Endodermal cell (in vitro differentiated cells): ENCODE data around the gene FAXC. TPM values are rescaled to one million over a fixed set of nuclear protein-coding genes. Genes with fewer than 3 reads are reported as not detected.

Experiments
- DNase-seq: peaks from one replicate; pipeline ENCODE4 v3.0.0-alpha.2; 2017
- H3K27ac ChIP-seq: 2 replicates; pipeline ENCODE4 v1.5.1; 2013; ENCODE audit warnings: mild to moderate bottlenecking, low read depth, low read length, moderate library complexity
- H3K27me3 ChIP-seq: 2 replicates; pipeline ENCODE4 v1.6.1; 2013; ENCODE audit warnings: mild to moderate bottlenecking, low read length, moderate library complexity; ENCODE audit not compliant: insufficient read depth, control insufficient read depth, poor library complexity, severe bottlenecking
- H3K36me3 ChIP-seq: 2 replicates; pipeline ENCODE4 v1.7.0; 2013; ENCODE audit warnings: mild to moderate bottlenecking, low read length, moderate library complexity; ENCODE audit not compliant: control insufficient read depth, insufficient read depth
- H3K4me1 ChIP-seq: one replicate; pipeline ENCODE4 v1.7.0; 2013; ENCODE audit warnings: low read length; ENCODE audit not compliant: control insufficient read depth, insufficient read depth
- H3K4me3 ChIP-seq: 2 replicates; pipeline ENCODE4 v1.5.1; 2013; ENCODE audit warnings: mild to moderate bottlenecking, low read length, moderate library complexity
- H3K9ac ChIP-seq: 2 replicates; pipeline ENCODE4 v1.6.1; 2013; ENCODE audit warnings: mild to moderate bottlenecking, low read length, moderate library complexity; ENCODE audit not compliant: poor library complexity, severe bottlenecking; ENCODE audit errors: extremely low read depth
- H3K9me3 ChIP-seq: 2 replicates; pipeline ENCODE4 v1.6.1; 2013; ENCODE audit warnings: mild to moderate bottlenecking, low read length, moderate library complexity; ENCODE audit not compliant: control insufficient read depth
- H3K27ac Mint-ChIP-seq: 2 replicates; pipeline ENCODE4 v1.8.0; 2020; ENCODE audit warnings: mixed read lengths
- H3K27me3 Mint-ChIP-seq: 2 replicates; pipeline ENCODE4 v1.8.0; 2021; ENCODE audit warnings: mild to moderate bottlenecking, mixed read lengths; ENCODE audit not compliant: insufficient read depth
- H3K36me3 Mint-ChIP-seq: 2 replicates; pipeline ENCODE4 v1.8.0; 2020; ENCODE audit warnings: low read depth, mixed read lengths
- H3K4me1 Mint-ChIP-seq: 2 replicates; pipeline ENCODE4 v1.8.0; 2020; ENCODE audit warnings: mixed read lengths
- H3K4me3 Mint-ChIP-seq: 2 replicates; pipeline ENCODE4 v1.8.0; 2020; ENCODE audit warnings: mild to moderate bottlenecking, moderate library complexity, mixed read lengths
- H3K9me3 Mint-ChIP-seq: 2 replicates; pipeline ENCODE4 v1.8.0; 2020; ENCODE audit warnings: mild to moderate bottlenecking, mixed read lengths
- WGBS, 2 experiments: methylation state at CpG; one replicate each; pipeline versions ENCODE4 v1.1.5 to v1.1.7; 2013; ENCODE audit warnings: missing lambda C conversion rate in 2 of 2, mixed read lengths in 1 of 2; ENCODE audit not compliant: insufficient coverage in 1 of 2, insufficient read length in 1 of 2; 5-methylcytosine and 5-hydroxymethylcytosine counted together
- total RNA-seq, 2 donors: library from RNA; stranded (reverse); fragmentation: NEBNext Ultra II Directional in 1 of 2; extraction: Animal tissue kit (Norgen Biotek cat#: 25700) in 1 of 2; gene quantifications; 2 replicates in 1 of 2; 3 replicates in 1 of 2; pipeline ENCODE4 v1.2.1, GENCODE V29; 2021
- TF ChIP-seq, protein P1 (sequence below): fragments of 200-600 bp; sonication (generic); conservative IDR thresholded peaks from 2 replicates; pipeline ENCODE4 v1.5.0; 2021; ENCODE audit warnings: antibody characterized with exemption, mild to moderate bottlenecking

Gene FAXC
- total RNA-seq, 2 donors from 2014 or later: 8.8 to 19.5 TPM

GRCh38 chr6:99330159-99330558 lies 19.3 kb downstream of the FAXC start:
- no peak overlapping the region for H3K27ac Mint-ChIP-seq
- no peak overlapping the region for H3K9ac ChIP-seq
- H3K27me3 Mint-ChIP-seq: no peaks in the 10 kb centered on the region
- peak; percentile 76 for DNase-seq
- H3K4me3 Mint-ChIP-seq: no peak overlapping the region
- H3K9me3 ChIP-seq: no peaks in the 10 kb centered on the region
- no peaks in the 10 kb centered on the region for H3K4me1 ChIP-seq
- H3K9me3 Mint-ChIP-seq: no peaks in the 10 kb centered on the region
- H3K27me3 ChIP-seq: no peaks in the 10 kb centered on the region
- peaks cover 14% of the 10 kb centered on the region for H3K36me3 ChIP-seq
- 30% methylated on average over 2 of the region's 2 CpGs; no CpG with 5 or more reads in 1 of the 2 experiments for WGBS, 2 experiments
- TF ChIP-seq, protein P1, sequence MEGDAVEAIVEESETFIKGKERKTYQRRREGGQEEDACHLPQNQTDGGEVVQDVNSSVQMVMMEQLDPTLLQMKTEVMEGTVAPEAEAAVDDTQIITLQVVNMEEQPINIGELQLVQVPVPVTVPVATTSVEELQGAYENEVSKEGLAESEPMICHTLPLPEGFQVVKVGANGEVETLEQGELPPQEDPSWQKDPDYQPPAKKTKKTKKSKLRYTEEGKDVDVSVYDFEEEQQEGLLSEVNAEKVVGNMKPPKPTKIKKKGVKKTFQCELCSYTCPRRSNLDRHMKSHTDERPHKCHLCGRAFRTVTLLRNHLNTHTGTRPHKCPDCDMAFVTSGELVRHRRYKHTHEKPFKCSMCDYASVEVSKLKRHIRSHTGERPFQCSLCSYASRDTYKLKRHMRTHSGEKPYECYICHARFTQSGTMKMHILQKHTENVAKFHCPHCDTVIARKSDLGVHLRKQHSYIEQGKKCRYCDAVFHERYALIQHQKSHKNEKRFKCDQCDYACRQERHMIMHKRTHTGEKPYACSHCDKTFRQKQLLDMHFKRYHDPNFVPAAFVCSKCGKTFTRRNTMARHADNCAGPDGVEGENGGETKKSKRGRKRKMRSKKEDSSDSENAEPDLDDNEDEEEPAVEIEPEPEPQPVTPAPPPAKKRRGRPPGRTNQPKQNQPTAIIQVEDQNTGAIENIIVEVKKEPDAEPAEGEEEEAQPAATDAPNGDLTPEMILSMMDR: peak; percentile 90
- H3K27ac ChIP-seq: no peak overlapping the region
- H3K36me3 Mint-ChIP-seq: no peaks in the 10 kb centered on the region
- no peak overlapping the region for H3K4me3 ChIP-seq
- peaks cover 5% of the 10 kb centered on the region for H3K4me1 Mint-ChIP-seq

DNA sequence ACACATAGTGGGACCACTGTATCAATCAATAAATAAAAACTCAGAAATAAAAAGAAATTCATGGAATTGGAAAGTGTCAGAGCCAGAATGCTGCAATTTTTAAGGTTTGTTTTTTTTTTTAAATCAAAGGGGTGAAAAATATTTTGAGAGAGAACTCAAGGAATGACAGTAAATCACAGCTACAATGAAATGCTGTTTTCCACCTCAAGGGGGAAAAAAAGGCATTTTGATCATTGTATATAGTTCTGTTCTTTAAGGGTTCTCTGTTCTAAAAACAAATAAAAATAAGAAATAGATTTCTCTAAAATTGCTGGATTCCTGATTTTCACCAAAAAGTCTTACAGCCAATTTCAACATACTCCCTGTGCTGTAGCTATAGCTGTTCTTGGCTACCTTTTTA lies 24.5 kb downstream of the FAXC start:
- Histone ChIP-seq H3K36me3 (peaks cover 31% of the 10 kb centered on the region), H3K27ac (no peak overlapping the region), H3K4me1 (no peaks in the 10 kb centered on the region), H3K9ac (no peak overlapping the region), H3K9me3 (no peaks in the 10 kb centered on the region), H3K27me3 (no peaks in the 10 kb centered on the region), H3K4me3 (no peak overlapping the region)
- TF ChIP-seq, protein P1: peak; percentile 51
- Mint-ChIP-seq H3K4me3 (no peak overlapping the region), H3K36me3 (peaks cover 4% of the 10 kb centered on the region), H3K27ac (no peak overlapping the region), H3K9me3 (no peaks in the 10 kb centered on the region), H3K27me3 (no peaks in the 10 kb centered on the region), H3K4me1 (peaks cover 5% of the 10 kb centered on the region)
- DNase-seq: no peak

DNA sequence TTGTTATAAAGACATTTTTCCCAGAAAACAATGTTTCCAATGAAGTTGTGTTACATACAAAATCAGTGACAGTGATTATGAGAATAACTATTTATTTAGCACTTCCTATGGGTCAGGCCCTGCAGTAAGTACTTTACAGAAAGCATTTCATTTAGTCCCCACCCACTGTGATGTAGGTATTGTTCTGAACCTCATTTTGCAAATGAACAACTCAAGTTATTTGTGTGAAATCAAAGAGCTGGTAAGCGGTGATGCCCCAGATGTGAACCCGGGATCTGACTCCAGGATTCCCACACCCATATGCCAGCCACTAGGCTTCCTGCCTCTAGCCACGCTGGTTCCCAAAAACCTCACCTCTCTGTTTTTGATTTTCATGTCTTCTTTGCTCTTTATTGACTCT lies 30.9 kb downstream of the FAXC start:
- peaks cover 13% of the 10 kb centered on the region for H3K36me3 ChIP-seq
- Mint-ChIP-seq H3K9me3 (no peaks in the 10 kb centered on the region), H3K4me3 (no peak overlapping the region), H3K36me3 (peaks cover 7% of the 10 kb centered on the region), H3K4me1 (peaks cover 8% of the 10 kb centered on the region), H3K27ac (no peak overlapping the region), H3K27me3 (no peaks in the 10 kb centered on the region)
- no peak overlapping the region for H3K9ac ChIP-seq
- no peak overlapping the region for H3K27ac ChIP-seq
- no peak for DNase-seq
- WGBS, 2 experiments: 80 to 95% methylated on average over 2 to 3 of the region's 3 CpGs
- TF ChIP-seq, protein P1: no peak
- H3K4me1 ChIP-seq: no peaks in the 10 kb centered on the region
- H3K27me3 ChIP-seq: no peaks in the 10 kb centered on the region
- no peaks in the 10 kb centered on the region for H3K9me3 ChIP-seq
- H3K4me3 ChIP-seq: no peak overlapping the region
